ENCODE data around the gene CENPO.
"Not testable (repeated sequence)": the region's sequence is repeated elsewhere in the genome, so short reads cannot be mapped to it uniquely, and the experiment has no call there.

Gene CENPO

DNA sequence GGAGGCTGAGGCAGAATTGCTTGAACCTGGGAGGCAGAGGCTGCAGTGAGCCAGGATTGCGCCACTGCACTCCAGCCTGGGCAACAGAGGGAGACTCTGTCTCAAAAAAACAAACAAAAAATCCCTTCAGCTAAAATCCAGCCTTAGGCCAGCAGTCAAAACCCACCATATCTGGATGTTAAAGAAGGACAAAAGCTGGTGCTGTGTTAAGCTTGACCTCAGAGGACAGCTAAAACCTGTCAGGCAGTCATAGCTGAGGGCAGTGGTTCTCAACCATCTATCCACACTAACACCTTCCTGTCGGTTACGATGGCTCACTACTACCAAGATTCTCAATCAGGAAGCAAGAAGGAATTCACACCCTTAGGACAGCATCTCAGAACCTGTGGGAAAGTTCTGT is 9.6 kb upstream of the CENPO start:
- no peak for DNase-seq
- intact Hi-C loops (cut with DNase I): loop anchor here (10.0 kb wide), 1 partner anchor 49 kb away; no protein-coding TSS in a partner anchor

DNA sequence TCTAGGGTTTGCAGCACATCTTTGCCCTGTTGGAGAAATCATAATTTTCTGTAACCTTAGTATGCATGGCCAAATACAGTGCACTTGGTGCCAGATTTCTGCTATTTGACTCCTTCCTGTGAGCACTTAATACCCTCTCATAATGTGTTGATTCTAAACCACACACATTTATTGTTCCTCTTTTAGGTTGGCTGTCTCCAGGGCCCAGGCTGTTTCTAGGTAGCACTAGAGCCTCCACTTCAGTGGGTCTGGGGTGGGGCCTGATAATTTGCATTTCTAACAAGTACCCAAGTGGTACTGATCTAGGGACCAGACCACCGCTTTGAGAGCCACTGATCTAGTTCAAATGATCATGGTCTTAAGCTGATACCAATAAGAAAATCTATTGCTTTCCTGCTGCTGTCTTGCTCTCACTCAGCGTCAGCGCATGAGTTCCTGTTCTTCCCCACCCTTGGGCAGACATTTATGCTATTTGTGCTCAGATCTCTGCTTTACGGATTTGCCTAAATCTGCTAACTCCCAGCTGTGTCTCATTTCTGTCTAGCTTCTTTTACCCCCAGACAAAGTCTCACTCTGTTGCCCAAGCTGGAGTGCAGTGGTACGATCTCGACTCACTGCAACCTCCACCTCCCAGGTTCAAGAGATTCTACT is 7.4 kb upstream of the CENPO start:
- intact Hi-C loops (cut with DNase I): loop anchor here (10.0 kb wide), 1 partner anchor 51 kb away; no protein-coding TSS in a partner anchor
- DNase-seq: no peak

DNA sequence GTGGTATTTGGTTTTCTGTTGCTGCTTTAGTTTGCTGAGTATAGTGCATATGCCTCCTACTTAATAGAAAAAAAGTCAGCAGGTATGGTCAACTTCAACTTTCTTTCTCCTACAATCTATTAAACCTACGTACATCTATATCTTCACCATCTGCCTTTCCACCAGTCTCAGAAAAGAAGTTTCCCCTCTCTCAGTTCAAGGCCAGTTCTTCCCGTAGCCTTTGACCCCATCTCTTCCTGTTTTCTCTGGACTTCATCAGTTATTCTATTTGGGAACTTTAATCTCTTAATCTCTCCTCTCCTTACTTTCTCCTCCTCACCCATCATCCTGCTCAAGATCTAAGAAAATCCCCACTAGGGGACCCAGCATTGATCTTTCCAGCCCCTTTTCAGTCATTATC is 5.7 kb upstream of the CENPO start:
- intact Hi-C loops (cut with DNase I): loop anchor here (10.0 kb wide), 1 partner anchor 53 kb away; no protein-coding TSS in a partner anchor
- DNase-seq: no peak

DNA sequence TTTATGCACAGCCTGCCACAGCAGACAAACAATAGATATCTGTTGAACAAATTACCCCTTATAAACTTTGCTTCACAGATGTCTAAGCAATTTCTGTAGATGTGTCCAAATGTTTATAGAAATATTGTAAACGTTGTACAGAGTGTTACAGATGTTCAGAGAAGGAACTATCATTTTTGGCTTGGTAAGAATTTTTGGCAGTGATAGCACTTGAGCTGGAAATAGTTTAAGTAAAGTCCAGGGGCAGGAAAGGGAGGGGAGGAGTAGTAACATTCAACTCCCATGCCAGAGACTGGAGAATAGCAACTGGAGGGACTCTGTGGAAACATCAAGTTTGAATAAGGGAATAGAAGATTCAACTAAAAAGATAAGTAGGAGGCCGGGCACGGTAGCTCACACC is 4.4 kb upstream of the CENPO start:
- no peak for DNase-seq
- intact Hi-C loops (cut with DNase I): loop anchor here (10.0 kb wide), 1 partner anchor 54 kb away; no protein-coding TSS in a partner anchor

DNA sequence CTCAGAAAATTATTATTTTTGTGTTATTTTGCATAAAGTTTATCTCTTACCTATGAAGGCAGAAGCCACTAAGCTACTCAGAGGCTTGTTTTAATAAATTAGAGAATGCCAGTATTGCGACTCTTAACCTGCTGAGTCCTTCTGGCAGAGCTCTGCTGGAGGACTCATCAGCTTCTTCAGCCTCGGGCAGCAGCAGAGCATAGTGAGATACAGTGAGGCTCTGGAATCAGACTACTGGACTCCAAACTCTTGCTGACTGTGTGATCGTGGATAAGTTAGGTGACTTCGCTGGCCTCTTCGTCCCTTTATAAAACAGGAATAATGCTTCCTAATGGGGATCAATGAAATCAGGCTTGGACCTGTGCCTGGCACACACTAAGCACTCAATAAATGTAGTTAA is 1.8 kb upstream of the CENPO start:
- DNase-seq: no peak
- intact Hi-C loops (cut with DNase I): no loop called here

DNA sequence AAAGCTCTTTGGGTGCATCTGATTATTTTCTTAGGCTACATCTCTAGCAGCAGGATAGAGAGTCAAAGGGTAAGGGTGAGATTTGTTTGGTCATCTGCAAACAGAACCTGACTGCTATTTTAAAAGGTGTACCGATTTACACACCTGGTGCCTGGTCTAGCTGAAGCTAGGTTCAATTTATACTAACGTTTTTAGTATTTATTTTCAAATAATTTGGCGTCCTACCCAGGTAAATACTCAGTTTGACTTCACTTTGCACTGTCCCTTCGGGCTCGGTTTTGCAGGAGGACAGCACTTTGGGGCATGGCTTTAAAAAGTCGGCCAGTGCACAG is 717 bp upstream of the CENPO start:
- intact Hi-C loops (cut with DNase I): loop anchor here (2.0 kb wide), 1 partner anchor 302 kb away; the partner anchor contains the start of gene NCOA1
- DNase-seq: no peak

DNA sequence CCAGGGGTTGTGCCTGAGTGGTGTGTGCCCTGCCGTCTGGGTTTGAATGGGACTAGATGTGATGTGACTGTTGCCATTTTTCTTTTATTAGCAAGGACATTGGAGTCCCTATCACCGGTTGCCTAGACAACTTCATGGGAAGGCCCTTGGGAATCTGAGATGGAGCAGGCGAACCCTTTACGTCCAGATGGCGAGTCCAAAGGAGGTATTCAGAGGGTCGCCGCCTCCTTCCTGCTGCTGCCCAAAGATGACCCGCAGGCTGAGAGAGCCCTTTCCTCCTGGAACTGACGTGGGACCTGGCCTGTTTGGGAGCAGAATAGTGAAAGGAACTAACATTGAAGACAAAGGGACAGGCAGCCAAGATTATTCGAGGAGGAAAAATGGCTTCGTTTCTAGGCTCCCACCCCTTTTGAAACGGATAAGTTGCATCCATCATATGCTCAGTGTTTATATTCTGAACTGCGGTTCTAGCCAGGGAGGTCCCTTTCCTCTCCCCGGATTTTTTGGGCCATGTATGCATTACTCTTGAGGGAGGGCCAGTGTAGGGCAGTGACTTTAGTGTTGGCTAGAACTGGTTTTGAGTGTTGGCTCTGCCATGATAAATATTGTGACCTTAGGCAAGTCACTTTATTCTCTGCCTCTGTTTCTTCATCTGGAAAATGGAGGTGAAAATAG is 673 bp downstream of the CENPO start:
- intact Hi-C loops (cut with DNase I): loop anchor here (2.0 kb wide), 1 partner anchor 303 kb away; the partner anchor contains the start of gene NCOA1
- DNase-seq: no peak

DNA sequence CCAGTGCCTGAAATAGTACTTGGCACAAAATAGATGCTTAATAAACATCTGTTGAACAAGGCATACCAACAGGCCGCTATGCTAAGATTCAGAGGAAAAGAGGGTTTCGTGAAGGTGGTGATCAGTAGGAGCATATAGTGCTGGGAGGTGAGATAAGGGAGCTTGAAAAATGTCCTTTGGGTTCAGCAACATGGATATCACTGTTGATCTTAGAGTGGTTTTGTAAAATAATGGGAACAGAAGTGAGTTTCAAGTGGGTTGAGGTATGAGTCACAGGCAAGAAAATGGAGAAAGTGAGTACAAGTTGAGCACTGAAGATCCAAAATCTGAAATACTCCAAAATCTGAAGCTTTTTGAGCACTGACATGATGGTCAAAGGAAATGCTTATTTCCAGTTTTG is 4.4 kb downstream of the CENPO start:
- intact Hi-C loops (cut with DNase I): no loop called here
- no peak for DNase-seq

DNA sequence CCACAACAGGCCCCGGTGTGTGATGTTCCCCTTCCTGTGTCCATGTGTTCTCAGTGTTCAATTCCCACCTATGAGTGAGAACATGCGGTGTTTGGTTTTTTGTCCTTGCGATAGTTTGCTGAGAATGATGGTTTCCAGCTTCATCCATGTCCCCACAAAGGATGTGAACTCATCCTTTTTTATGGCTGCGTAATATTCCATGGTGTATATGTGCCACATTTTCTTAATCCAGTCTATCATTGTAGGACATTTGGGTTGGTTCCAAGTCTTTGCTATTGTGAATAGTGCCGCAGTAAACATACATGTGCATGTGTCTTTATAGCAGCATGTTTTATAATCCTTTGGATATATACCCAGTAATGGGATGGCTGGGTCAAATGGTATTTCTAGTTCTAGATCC is 7.3 kb downstream of the CENPO start:
- DNase-seq; intact Hi-C loops (cut with DNase I): not testable (repeated sequence)

DNA sequence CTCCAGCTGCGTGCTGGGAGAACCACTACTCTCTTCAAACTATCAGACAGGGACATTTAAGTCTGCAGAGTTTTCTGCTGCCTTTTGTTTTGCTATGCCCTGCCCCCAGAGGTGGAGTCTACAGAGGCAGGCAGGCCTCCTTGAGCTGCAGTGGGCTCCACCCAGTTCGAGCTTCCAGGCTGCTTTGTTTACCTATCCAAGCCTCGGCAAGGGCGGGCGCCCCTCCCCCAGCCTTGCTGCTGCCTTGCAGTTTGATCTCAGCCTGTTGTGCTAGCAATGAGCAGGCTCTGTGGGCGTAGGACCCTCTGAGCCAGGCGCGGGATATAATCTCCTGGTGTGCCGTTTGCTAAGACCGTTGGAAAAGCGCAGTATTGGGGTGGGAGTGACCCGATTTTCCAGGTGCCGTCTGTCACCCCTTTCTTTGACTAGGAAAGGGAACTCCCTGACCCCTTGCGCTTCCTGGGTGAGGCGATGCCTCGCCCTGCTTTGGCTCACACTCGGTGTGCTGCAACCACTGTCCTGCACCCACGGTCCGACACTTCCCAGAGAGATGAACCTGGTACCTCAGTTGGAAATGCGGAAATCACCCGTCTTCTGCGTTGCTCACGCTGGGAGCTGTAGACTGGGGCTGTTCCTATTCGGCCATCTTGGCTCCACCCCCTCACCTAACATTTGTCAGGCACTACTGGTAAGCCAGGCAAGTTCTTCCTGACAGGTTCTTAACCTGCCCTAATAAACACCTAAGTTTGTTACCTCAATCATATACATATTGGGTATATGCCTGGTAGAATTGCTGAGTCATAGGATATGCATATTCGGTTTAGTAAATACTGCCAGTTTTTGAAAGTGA is 12.8 kb downstream of the CENPO start:
- intact Hi-C loops (cut with DNase I); DNase-seq: not testable (repeated sequence)

DNA sequence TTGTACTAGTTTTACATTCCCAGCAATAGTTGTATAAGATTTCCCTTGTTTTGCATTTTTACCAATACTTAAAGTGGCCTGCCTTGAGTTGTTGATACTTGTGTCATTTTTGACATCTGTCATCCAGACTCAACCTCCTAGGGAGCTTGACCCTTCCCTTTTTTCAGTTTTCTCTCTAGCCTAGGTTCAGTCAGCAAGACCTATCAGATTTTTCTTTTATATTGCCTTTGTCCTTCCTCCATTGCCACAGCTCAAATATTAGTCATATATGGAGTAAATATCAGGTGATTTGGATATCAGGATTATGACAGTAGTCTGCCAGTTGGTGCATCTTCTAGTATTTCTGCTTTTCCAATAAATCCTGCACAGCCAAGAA is 13.4 kb downstream of the CENPO start:
- no peak for DNase-seq
- intact Hi-C loops (cut with DNase I): no loop called here

DNA sequence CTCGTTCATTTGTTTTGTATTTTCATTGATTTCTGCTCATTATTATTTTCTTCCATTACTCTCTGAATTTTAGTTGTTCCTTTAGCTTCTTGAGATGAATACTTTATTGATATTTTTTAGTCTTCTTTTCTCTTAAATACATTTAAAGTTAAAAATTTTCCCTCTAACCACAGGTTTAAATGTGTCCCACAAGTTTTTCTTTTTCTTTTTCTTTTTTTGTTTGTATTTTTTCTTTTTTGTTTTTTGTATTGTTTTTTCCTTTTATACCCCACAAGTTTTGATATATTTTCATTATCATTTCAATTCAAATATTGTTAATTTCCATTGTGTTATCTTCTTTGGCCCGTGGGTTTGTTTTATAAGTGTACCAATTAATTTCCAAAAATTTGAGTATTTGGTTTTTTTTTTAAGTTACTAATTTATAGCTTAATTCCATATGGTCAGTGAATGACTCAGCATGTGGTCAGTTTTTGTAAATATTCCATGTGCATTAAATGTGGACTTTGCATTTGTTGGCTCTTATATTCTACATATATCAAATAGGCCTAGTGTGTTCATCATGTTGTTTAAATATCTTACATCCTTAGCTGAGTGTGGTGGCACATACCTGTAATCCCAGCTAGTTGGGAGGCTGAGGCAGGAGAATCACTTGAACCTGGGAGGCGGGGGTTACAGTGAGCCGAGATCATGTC is 16.2 kb downstream of the CENPO start:
- DNase-seq: peak in 1 of 42 donors; percentile 10

DNA sequence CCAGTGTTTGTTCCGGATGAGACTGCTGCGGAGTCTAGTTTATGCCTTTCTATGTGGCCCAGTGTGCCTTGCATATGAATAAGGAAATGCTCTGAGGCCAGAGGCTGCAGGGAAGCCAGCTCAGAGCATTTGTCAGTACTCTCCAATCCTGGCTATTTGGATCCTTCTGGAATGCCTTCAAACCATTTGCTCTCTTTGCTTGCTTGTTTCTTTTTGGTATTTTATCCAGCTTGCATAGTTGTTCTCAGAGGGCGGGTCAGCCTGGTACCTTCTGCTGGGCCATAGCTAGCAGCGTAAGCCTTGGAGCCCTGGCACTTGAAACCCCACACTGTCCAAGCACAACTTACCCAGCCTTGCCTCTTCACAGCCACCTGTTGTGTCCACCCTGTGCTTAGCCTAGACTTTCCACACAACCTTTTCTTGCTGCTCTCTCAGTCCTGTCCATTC is 20.5 kb downstream of the CENPO start:
- intact Hi-C loops (cut with DNase I): no loop called here
- peak in 5 of 42 donors; percentile 32 to 64 (median 46) for DNase-seq

More for the DNA sequence above, 16.2 kb downstream of the CENPO start:
- intact Hi-C loops (cut with DNase I): no loop called here

DNA sequence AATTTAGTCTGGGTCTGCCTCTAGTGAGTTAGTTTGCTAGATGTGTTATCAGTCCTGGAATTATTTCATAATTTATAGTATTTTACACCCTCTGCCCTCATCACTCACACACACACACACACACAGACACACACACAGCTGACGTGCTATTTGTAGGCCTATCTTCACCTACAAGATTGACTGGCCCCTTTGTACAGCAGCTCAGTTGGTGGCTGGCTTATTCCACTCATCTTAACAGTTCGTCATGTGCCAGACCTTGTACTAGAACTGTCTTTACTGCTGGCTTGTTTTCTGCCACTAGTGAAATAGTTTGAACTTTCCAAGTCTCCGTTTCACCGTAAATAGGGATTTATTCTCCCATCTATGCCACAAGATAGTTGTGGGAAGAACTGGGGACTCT is 21.3 kb downstream of the CENPO start:
- no peak for DNase-seq
- intact Hi-C loops (cut with DNase I): no loop called here

DNA sequence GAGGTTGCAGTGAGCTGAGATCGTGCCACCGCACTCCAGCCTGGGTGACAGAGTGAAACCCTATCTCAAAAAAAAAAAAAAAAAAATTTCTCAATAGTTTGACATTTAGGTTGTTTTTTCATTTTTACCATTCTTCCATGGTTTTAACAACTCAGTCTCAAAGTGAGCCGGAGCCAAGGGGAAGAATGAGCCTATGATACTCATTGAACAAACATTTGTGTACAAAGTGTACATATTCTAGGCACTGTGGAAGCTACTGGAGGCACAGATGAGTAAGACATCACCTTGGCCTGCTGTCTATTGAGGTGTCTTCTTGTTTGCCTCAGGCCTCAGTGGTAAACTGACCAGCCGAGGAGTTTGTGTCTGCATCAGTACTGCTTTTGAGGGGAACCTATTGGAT is 21.9 kb downstream of the CENPO start:
- intact Hi-C loops (cut with DNase I): no loop called here
- peak in 2 of 42 donors; percentile 16 to 20 for DNase-seq

DNA sequence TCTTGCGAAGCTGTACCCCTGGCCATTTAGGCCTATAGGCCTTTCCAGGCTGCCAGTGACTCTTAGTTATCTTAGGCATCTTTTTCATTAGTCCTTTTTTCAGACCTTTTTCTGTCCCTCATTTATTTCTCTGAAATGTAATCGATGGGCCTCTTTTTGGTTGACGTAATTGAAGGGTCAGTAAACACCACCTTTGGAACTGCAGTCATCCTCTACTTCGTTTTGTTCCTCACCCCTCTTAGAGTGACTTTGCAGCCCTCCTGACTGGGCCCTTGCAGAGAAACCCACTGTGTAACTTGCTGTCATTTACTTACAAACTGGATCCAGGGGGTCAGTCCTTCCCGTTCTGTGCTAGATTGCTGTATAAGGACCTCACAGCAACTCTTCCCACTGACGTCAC is 23.2 kb downstream of the CENPO start:
- intact Hi-C loops (cut with DNase I): no loop called here
- DNase-seq: peak in 2 of 42 donors; percentile 19 to 30

DNA sequence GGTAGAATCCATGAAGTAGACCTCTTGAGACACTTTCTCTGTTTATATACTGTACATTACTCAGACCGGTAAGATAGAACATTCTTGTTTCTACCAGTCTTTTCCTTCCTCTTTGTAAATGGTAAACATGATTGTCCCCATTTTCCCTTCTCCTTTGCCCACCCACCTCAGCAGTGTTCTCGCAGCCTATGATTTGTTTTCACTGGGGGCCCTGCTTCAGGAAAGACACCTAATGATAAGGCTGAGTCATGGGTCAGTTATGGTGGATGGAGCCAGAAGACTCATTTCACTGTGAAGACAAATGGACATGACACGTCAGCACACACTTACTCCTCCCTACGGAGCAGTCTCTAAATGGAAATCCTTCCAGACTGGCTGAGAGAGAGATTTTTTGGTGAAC is 23.7 kb downstream of the CENPO start:
- intact Hi-C loops (cut with DNase I): no loop called here
- DNase-seq: peak in 2 of 42 donors; percentile 16 to 25

DNA sequence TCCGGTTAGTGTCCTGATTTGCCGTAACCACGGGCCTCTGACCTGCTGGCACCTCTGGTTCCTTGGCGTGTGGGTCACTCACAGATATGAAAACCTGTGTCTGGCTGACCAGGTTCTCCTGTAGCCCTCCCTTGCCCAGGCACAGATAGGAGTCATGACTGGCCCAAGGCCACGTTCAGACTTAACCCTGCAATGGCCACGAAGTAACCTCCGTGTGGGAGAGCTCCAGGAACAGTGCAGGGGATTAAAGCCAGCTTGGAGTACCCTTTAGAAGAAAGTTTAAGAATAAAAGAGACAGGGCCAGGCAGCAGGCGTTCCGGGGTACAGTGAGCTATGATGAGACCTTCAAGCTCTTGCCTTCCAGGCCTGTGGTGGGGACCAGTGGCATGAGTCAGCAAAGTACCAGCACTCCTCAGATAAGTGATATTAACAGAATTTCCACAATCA is 25.5 kb downstream of the CENPO start:
- DNase-seq: peak in 9 of 42 donors; percentile 6 to 40 (median 25)
- intact Hi-C loops (cut with DNase I): no loop called here

Data from head of caudate nucleus (tissue), 42 donors.